ENCODE results near the gene S100A7.
"Not testable (repeated sequence)": the region's sequence is repeated elsewhere in the genome, so short reads cannot be mapped to it uniquely, and the experiment has no call there.

- not testable (repeated sequence) for TF ChIP-seq CTCF, POLR2A (IDR thresholded peaks at IDR 0.05)
Observed at GRCh38 chr1:153419436-153419793, 41.0 kb downstream of the S100A7 start.
